Astrocyte of the spinal cord (primary cell): Measurements from ENCODE around the gene APBA2.

Source experiments
- DNase-seq: peaks from one replicate; pipeline ENCODE4 v3.0.0; 2011; ENCODE audit warnings: low read depth, low spot score
- H3K4me3 ChIP-seq: 2 replicates; pipeline ENCODE4 v1.5.1; 2011; ENCODE audit warnings: low read depth, mild to moderate bottlenecking, low read length, moderate library complexity
- in situ Hi-C: cut with HindIII; loops from 2 replicates; pipeline ENCODE4 v1.10.0; 2017; ENCODE audit warnings: low sequenced_read_pairs
- TF ChIP-seq, protein P1 (sequence below): IDR thresholded peaks from 2 replicates; pipeline ENCODE4 v1.5.1; 2012; ENCODE audit warnings: low read depth, mild to moderate bottlenecking, low read length, inconsistent platforms

The APBA2 gene

DNA sequence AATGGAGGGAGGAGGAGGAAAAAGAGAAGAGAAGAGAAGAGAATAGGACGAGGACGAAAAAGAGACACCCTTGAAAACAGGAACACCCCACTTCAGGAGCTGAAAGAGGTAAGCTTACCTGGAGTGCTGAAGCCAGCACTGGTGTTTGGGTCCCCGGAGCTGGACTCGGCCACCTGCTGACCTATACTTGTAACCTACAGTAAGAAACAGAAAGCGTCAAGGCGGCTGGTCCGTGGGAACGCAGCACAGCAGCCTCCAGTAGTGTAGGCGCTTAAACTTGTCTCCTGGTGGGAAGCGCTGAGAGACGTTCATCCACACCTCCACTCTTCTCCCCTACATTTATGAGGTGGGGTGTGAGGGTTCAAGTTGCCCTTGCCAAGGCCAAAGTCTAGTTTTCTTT, 242.9 kb downstream of the APBA2 start:
- no peak for DNase-seq
- TF ChIP-seq, protein P1, sequence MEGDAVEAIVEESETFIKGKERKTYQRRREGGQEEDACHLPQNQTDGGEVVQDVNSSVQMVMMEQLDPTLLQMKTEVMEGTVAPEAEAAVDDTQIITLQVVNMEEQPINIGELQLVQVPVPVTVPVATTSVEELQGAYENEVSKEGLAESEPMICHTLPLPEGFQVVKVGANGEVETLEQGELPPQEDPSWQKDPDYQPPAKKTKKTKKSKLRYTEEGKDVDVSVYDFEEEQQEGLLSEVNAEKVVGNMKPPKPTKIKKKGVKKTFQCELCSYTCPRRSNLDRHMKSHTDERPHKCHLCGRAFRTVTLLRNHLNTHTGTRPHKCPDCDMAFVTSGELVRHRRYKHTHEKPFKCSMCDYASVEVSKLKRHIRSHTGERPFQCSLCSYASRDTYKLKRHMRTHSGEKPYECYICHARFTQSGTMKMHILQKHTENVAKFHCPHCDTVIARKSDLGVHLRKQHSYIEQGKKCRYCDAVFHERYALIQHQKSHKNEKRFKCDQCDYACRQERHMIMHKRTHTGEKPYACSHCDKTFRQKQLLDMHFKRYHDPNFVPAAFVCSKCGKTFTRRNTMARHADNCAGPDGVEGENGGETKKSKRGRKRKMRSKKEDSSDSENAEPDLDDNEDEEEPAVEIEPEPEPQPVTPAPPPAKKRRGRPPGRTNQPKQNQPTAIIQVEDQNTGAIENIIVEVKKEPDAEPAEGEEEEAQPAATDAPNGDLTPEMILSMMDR: no peak
- in situ Hi-C loops: no loop called here
- no peak overlapping the region for H3K4me3 ChIP-seq

DNA sequence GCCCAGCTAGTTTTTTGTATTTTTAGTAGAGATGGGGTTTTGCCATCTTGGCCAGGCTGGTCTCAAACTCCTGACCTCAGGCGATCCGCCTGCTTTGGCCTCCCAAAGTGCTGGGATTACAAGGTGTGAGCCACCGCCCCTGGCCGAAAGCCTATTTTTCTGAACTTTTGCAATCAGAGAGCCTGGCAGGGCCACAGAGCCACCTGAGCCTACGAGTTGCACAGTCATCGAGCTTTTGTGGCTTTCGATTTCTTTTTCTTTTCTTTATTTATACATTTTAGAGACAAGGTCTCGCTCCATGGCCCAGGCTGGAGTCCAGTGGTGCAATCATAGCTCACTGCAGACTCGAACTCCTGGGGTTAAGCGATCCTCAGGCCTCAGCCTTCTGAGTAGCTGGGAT, 243.4 kb downstream of the APBA2 start:
- no peak for DNase-seq

DNA sequence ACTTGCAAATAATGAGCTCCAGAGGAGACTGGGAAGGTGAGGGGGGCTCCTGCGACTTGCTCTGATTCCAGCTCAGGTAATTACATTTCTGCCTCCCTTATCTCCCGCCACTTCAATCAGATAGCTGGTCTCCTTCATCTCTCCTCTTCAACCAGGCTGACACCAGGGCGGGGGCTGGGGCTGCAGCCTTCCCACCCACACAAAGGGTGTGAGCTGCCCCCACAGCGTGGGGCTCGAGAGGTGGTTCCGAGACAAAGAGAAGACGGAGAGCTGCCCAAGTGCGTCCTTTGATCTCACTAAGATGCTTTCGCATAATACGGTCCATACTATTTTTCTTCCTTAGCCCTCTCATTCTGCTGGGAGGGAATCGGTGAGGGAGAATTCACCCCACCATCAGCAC, 244.2 kb downstream of the APBA2 start:
- TF ChIP-seq, protein P1: no peak
- in situ Hi-C loops: no loop called here
- no peak for DNase-seq
- H3K4me3 ChIP-seq: no peak overlapping the region

More for the DNA sequence above, 243.4 kb downstream of the APBA2 start:
- H3K4me3 ChIP-seq: no peak overlapping the region
- in situ Hi-C loops: no loop called here
- TF ChIP-seq, protein P1: no peak

DNA sequence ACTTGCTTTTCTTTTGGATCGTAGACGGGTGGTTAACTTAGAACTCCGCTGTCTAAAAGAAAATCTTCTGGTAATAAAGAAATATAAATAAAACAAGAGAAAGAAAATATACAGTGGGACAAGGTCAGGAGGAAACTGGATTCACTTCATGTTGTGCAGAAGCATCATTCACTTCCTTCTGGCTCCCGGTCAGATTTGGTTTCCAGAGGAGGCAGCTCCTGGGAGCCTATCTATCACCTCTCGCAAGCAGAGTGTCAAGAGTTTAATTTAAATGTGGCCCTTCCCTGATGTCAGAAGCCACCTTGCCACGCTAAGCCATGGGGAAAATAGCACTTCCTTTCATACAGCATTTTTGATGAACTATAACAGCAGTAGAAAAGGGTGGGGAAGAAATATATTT, 244.7 kb downstream of the APBA2 start:
- DNase-seq: no peak
- H3K4me3 ChIP-seq: no peak overlapping the region
- in situ Hi-C loops: no loop called here
- TF ChIP-seq, protein P1: no peak

DNA sequence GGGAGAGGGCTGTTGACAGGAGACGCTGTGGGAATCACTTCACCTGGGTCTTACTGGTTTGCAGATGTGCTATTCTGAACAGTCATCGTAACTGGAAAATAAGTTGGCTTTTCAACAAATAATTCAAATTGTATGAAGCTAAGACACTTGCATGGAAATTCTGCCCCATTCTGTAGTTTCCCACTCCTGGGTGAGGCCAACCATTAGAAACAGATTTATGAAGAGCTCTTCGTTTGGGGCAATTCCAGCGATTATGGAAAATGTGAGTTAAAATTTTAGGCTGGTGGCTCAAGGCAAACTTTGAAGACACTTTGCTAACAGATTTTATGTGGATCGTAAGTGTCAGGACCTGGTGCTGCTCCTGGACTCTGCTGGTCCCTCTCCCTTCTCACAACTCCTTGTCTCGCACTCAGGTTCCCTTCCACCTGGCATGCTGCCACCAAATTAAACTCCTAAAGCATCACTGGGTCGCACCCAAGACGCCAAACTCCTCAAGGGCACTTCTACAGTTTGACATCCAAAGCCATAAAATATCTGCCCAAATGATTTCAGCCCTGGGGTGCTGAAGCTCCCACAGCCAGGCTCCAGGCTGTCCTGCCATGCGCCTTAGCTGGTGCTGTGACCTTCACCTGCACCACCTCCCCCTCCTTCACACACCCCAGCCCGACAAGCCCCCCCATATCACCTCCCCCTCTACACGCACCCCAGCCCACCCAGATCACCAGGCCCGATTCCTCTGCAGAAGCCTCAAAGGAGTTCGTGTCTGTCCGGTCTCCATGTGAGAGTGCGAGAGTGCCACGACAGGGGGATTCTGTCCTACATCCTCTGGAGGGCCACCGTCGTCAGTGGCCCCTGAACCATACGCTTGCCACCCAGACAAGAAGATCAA, 245.4 kb downstream of the APBA2 start:
- TF ChIP-seq, protein P1: no peak
- no peak for DNase-seq
- in situ Hi-C loops: no loop called here
- H3K4me3 ChIP-seq: no peak overlapping the region

DNA sequence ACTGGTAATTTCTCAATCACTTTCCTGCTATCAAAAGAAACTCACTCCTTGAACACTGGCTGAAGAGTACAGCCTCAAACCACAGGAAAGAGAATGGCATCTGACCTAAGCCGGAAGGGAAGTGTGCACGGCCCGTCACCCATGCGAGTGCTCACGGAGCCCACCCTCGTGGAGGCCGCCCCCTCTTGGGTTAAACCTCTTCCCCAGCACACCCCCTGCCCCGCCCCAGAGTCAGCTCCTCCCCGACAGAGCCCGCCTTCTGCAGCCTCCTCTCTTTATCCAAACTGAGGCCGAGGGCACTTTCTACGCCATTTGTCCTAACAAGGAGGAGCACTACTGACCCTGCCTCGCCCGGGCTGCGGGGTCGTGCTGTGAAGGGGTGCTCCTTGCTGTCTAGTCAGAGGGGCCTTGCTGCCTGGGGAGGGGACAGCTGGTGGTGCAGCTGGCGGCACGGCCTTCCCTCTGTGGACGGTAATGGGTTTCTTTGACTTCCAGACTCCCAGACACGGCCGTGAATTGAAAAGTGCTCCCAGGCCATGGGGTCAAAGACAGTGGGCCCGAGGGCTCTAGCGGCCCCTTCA, 246.2 kb downstream of the APBA2 start:
- H3K4me3 ChIP-seq: no peak overlapping the region
- no peak for DNase-seq
- in situ Hi-C loops: no loop called here
- TF ChIP-seq, protein P1: no peak
